ENCODE data around the gene OCIAD2.

- TF ChIP-seq EZH2 (IDR thresholded peaks at IDR 0.05; ENCODE audit: low read depth) = no peak
- no peak for TF ChIP-seq CTCF (conservative IDR thresholded peaks at IDR 0.05)
Measured at GRCh38 chr4:48908687-48909086, 2.1 kb upstream of the OCIAD2 start.

All from PC-9 (cell line).